Activated T-helper 17 cell treated with anti-CD3 and anti-CD28 coated beads, Interleukin-2, amount 50 U/mL, for 72 hours (primary cell): ENCODE measurements around the gene RSPRY1. TPM values are rescaled to one million over a fixed set of nuclear protein-coding genes. Genes with fewer than 3 reads are reported as not detected.
A peak's percentile ranks its signal among the peaks of the same experiment; 100 is the strongest.

Experiments
- ATAC-seq: fragments of 150-1000 bp; cut with Tn5 transposase; replicated peaks from 2 replicates; pipeline ENCODE4 v1.10.0; 2021; ENCODE audit warnings: mild to moderate bottlenecking, moderate library complexity
- H3K27ac Mint-ChIP-seq: one replicate; pipeline ENCODE4 v1.8.0; 2022; ENCODE audit warnings: mixed read lengths
- H3K27me3 Mint-ChIP-seq: one replicate; pipeline ENCODE4 v1.8.0; 2022; ENCODE audit warnings: mixed read lengths
- H3K36me3 Mint-ChIP-seq: one replicate; pipeline ENCODE4 v1.8.0; 2022; ENCODE audit warnings: low read depth, mild to moderate bottlenecking, mixed read lengths
- H3K4me1 Mint-ChIP-seq: one replicate; pipeline ENCODE4 v1.8.0; 2022; ENCODE audit warnings: mixed read lengths
- H3K4me3 Mint-ChIP-seq: one replicate; pipeline ENCODE4 v1.8.0; 2022; ENCODE audit warnings: mild to moderate bottlenecking, mixed read lengths
- H3K9me3 Mint-ChIP-seq: one replicate; pipeline ENCODE4 v1.8.0; 2022; ENCODE audit warnings: mixed read lengths
- total RNA-seq, 2 donors: library from RNA; stranded (reverse); gene quantifications; one replicate each; pipeline ENCODE4 v1.2.3, GENCODE V29; 2022

Gene RSPRY1
- total RNA-seq, 2 donors from 2014 or later: 34.1 to 37.4 TPM

DNA sequence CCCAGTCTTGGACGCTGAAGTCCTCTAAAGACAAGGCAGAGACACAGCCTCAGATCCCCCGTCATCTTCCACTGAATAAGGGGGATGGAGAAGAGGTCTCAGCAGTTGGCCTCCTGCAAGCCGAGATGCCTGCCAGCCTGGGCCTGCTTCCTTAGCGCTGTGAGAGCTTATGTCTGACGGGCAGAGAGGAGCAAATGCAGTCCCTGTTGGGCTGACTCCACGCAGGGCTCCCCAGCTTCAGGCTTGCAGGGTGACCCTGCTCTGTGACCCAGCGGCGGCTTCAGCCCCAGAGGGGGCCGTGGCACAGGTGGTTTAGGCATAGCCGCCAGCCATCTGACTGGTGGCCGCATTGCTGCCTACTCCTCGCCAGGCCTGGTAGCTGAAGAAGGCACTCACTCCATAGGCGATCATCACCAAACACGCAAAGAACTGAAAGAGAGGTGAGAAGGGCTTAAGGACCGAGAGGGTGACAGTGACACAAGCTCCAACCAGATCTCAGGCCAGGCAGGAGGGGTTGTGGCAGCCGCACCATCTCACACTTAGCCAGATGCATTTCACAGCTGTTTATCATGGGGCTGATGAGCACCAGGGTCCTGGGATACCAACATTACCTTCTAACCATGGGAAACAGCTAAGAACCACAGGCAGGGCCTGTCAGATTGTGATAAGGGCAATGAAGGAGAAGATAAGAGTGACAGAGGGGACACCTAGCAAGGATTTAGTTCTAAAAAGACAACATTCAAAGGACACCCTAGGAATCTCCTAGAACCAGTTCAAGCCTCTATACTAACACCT lies 70.7 kb downstream of the RSPRY1 start:
- Mint-ChIP-seq H3K27me3 (no peaks in the 10 kb centered on the region), H3K4me1 (peaks cover 4% of the 10 kb centered on the region), H3K9me3 (no peaks in the 10 kb centered on the region), H3K27ac (no peak overlapping the region), H3K36me3 (peaks cover 20% of the 10 kb centered on the region), H3K4me3 (no peak overlapping the region)
- no peak for ATAC-seq

GRCh38 chr16:57257455-57258070 lies 71.4 kb downstream of the RSPRY1 start:
- Mint-ChIP-seq H3K9me3 (no peaks in the 10 kb centered on the region), H3K27ac (no peak overlapping the region)
- no peak for ATAC-seq

GRCh38 chr16:57258226-57258909 lies 72.2 kb downstream of the RSPRY1 start:
- Mint-ChIP-seq H3K27ac (no peak overlapping the region), H3K4me3 (no peak overlapping the region), H3K4me1 (peaks cover 4% of the 10 kb centered on the region), H3K36me3 (peaks cover 4% of the 10 kb centered on the region), H3K9me3 (no peaks in the 10 kb centered on the region), H3K27me3 (no peaks in the 10 kb centered on the region)
- no peak for ATAC-seq

More at GRCh38 chr16:57257455-57258070, 71.4 kb downstream of the RSPRY1 start:
- H3K4me1 Mint-ChIP-seq: peaks cover 4% of the 10 kb centered on the region
- H3K4me3 Mint-ChIP-seq: no peak overlapping the region
- no peaks in the 10 kb centered on the region for H3K27me3 Mint-ChIP-seq
- peaks cover 12% of the 10 kb centered on the region for H3K36me3 Mint-ChIP-seq

- H3K9me3 Mint-ChIP-seq: no peaks in the 10 kb centered on the region
- no peaks in the 10 kb centered on the region for H3K27me3 Mint-ChIP-seq
- H3K27ac Mint-ChIP-seq: no peak overlapping the region
- ATAC-seq: no peak
- H3K4me3 Mint-ChIP-seq: no peak overlapping the region
- H3K36me3 Mint-ChIP-seq: no peaks in the 10 kb centered on the region
- peaks cover 4% of the 10 kb centered on the region for H3K4me1 Mint-ChIP-seq
Observed at GRCh38 chr16:57258910-57259475, 72.9 kb downstream of the RSPRY1 start.

DNA sequence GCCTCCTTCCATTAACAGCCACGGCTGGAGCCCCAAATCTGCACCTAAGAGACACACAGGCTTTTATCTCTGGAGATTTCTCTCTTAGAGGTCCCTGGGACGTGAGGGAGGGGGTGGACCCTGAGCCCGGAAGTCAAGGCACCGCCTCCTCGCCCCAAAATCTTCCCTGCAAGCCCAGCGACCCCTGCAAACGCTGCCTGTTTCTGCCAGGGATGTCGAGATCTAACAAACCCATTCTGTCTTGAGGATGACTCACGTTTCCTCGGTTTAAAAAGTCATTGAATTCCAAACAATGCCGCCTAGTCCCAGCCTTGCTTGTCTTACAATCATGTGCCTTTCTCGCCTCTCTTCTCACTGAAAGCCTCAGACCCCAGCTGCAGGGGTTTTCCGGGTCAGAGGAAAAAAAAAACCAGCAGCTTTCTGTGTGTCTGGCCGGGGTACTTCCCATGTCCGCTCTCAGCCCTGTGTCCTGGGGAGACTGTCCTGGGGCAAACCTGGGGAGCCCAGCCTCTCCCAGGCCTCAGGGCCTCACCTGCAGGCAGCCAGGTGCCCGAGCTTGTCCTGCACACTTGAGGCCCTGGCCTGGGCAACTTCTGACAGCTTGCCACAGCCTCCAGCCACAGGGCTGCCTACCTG lies 74.3 kb downstream of the RSPRY1 start:
- ATAC-seq: peak; percentile 28
- H3K9me3 Mint-ChIP-seq: no peaks in the 10 kb centered on the region
- H3K4me1 Mint-ChIP-seq: peaks cover 6% of the 10 kb centered on the region
- peak overlapping the region; percentile 69 for H3K27ac Mint-ChIP-seq
- H3K4me3 Mint-ChIP-seq: peak overlapping the region; percentile 50
- no peaks in the 10 kb centered on the region for H3K36me3 Mint-ChIP-seq
- H3K27me3 Mint-ChIP-seq: no peaks in the 10 kb centered on the region

GRCh38 chr16:57261806-57262205 lies 75.7 kb downstream of the RSPRY1 start:
- Mint-ChIP-seq H3K4me3 (no peak overlapping the region), H3K36me3 (no peaks in the 10 kb centered on the region), H3K27me3 (no peaks in the 10 kb centered on the region), H3K27ac (no peak overlapping the region), H3K4me1 (peaks cover 15% of the 10 kb centered on the region), H3K9me3 (no peaks in the 10 kb centered on the region)
- ATAC-seq: no peak

- Mint-ChIP-seq H3K36me3 (no peaks in the 10 kb centered on the region), H3K27ac (peak overlapping the region; percentile 66), H3K4me1 (peaks cover 16% of the 10 kb centered on the region), H3K4me3 (no peak overlapping the region), H3K27me3 (no peaks in the 10 kb centered on the region), H3K9me3 (no peaks in the 10 kb centered on the region)
- ATAC-seq: no peak
Observed at GRCh38 chr16:57262841-57263540, 76.9 kb downstream of the RSPRY1 start.

DNA sequence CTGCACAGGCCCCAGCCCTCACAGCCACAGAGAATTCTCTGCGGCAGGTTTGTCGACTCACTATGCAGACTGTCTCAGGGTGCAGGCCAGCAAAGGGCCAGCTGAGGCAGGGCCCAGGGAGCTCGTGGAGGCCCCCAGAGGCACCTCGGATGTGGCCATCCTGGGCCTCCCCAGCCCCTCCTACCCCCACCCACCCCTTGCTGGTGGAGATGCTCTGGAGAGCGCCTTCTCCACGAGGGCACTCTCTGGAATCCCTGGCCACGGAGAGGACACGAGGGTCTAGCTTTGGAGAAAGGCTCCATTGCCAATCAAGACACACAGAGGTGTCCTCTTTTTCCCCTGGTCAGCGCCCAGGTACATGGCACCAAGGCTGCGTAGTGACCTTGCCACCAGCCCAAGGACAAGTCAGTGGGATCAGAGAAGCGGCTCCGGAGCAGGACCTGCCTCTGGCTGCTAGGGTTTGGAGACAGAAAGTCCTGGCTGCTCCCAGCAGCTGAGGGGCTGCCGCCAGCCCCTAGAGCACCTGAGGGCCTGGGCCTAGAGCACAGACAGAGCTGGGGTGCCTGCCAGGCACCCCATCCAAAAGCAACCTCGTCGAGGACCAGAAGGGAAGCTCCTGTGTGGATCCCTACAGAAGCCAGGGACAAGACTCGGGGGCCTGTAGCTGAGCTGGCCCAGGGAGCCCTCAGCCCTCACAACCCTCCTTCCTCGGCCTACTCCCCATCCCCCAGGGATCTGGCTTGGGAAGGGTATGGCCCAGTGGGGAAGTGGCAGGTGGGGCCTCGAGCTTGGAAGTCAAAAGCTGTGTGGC lies 77.6 kb downstream of the RSPRY1 start:
- Mint-ChIP-seq H3K4me1 (peaks cover 20% of the 10 kb centered on the region), H3K9me3 (no peaks in the 10 kb centered on the region), H3K4me3 (no peak overlapping the region), H3K27ac (no peak overlapping the region), H3K36me3 (no peaks in the 10 kb centered on the region), H3K27me3 (no peaks in the 10 kb centered on the region)
- ATAC-seq: no peak

DNA sequence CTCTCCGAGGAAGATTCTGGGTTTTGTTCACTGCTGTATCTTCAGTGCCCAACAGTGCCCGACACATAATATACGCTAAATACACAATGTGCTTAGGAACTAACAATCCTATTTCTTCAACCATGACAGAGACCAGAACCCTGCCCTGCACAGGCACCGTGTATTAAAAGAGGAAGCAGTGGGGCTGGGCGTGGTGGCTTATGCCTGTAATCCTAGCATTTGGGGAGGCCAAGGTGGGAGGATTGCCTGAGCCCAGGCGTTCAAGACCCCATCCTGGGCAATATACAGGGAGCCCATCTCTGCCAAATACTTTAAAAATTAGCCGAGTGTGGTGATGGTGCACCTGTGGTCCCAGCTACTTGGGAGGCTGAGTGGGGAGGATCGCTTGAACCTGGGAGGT lies 78.3 kb downstream of the RSPRY1 start:
- no peaks in the 10 kb centered on the region for H3K27me3 Mint-ChIP-seq
- ATAC-seq: no peak
- H3K9me3 Mint-ChIP-seq: no peaks in the 10 kb centered on the region
- H3K4me1 Mint-ChIP-seq: peaks cover 20% of the 10 kb centered on the region
- no peak overlapping the region for H3K27ac Mint-ChIP-seq
- H3K4me3 Mint-ChIP-seq: no peak overlapping the region
- H3K36me3 Mint-ChIP-seq: no peaks in the 10 kb centered on the region

DNA sequence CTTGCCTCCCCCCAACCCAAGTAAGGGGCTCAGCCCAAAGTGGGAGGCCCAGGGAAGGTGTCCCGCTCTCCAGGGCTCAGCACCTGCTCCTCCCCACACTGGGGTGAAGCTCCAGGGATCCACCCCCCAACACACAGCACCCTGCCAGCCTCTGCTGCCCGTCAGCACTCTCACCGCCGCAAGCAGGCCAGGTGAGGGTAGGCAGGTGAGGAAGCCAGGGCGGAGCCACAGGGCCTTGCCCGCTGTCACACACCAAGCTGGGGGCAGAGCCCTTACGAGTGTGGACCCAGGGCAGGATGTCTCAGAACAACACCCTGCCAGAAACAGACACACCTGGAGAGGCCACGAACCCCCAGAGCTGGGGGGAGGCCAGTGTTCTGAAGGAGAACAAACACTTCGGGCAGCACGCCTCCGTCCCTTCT lies 78.8 kb downstream of the RSPRY1 start:
- Mint-ChIP-seq H3K27ac (peak overlapping the region; percentile 53), H3K4me1 (peaks cover 20% of the 10 kb centered on the region), H3K9me3 (no peaks in the 10 kb centered on the region), H3K4me3 (no peak overlapping the region), H3K36me3 (no peaks in the 10 kb centered on the region), H3K27me3 (no peaks in the 10 kb centered on the region)
- no peak for ATAC-seq

GRCh38 chr16:57265850-57266530 lies 79.9 kb downstream of the RSPRY1 start:
- no peaks in the 10 kb centered on the region for H3K9me3 Mint-ChIP-seq
- H3K27me3 Mint-ChIP-seq: no peaks in the 10 kb centered on the region
- H3K4me1 Mint-ChIP-seq: peaks cover 16% of the 10 kb centered on the region
- peak overlapping the region; percentile 37 for H3K4me3 Mint-ChIP-seq
- ATAC-seq: no peak
- peak overlapping the region; percentile 53 for H3K27ac Mint-ChIP-seq
- H3K36me3 Mint-ChIP-seq: no peaks in the 10 kb centered on the region

DNA sequence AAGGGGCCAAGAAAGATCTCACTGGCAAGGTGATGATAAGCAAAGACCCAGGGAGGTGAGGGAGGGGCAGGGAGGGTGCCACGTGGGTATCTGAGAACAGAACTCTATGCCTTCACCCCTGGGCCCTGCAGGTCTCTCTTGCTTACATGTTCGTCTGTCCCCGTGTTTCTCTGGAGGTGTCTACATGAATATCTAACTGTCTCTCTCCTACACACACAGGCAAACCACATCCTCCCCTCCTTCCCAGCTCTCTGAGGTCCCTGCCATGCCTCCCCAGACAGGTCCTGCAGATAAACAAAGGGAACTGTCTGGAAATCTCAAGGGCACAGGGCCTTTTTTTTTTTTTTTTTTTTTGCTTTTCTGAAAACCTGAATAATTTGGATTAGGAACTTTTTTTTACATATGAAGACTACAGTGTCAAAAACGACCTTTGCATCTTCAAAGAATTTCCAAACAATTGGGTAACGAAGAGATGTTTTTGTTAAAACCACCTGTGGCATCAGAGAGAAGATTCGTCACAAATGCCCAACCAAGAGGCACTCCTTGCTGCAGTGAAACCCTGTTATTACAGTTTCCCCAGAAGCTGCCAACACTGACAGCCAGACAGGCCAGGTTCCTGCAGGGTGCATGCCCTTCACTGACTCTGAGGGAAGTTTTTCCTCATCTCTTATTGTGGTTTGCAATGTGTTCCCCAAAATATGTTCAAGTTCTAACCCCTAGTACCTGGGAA lies 80.6 kb downstream of the RSPRY1 start:
- Mint-ChIP-seq H3K4me3 (peak overlapping the region; percentile 37), H3K36me3 (no peaks in the 10 kb centered on the region), H3K4me1 (peaks cover 16% of the 10 kb centered on the region), H3K27ac (peak overlapping the region; percentile 53), H3K9me3 (no peaks in the 10 kb centered on the region), H3K27me3 (no peaks in the 10 kb centered on the region)
- ATAC-seq: peak; percentile 70
